Ishikawa (cell line): ENCODE results near the gene UBE2R2.

Experiments
- EGR1 ChIP-seq: IDR thresholded peaks from 2 replicates; pipeline ENCODE4 v1.6.1; 2012
- EP300 ChIP-seq: IDR thresholded peaks from 2 replicates; pipeline ENCODE4 v1.6.1; 2012; ENCODE audit warnings: borderline replicate concordance
- FOXM1 ChIP-seq: IDR thresholded peaks from 2 replicates; pipeline ENCODE4 v1.6.1; 2012; ENCODE audit warnings: low read depth, borderline replicate concordance
- MAX ChIP-seq: IDR thresholded peaks from 2 replicates; pipeline ENCODE4 v1.6.1; 2012
- NFIC ChIP-seq: IDR thresholded peaks from 2 replicates; pipeline ENCODE4 v1.6.1; 2012
- RAD21 ChIP-seq: IDR thresholded peaks from 2 replicates; pipeline ENCODE4 v1.6.1; 2012; ENCODE audit warnings: low read depth
- REST ChIP-seq: IDR thresholded peaks from 2 replicates; pipeline ENCODE4 v1.6.1; 2012; ENCODE audit warnings: low read depth, mild to moderate bottlenecking
- TEAD4 ChIP-seq: IDR thresholded peaks from 2 replicates; pipeline ENCODE4 v1.6.1; 2012

DNA sequence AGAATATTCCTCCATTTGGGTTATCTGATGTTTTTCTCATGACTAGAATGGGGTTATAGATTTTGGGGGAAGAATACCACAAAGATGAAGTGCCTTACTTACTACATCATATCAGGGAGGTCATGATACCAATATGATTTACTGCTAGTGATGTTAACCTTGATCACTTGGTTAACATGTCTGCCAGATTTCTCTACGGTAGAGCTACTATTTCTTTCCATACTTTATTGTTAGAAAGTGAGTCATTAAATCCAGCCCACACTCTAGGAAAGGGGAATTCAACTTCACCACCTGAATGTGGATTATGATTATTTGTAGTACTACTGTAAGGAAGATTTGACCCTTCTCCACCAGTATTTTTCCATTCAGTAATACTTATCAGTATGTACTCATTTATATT is 64.7 kb downstream of the UBE2R2 start:
- TF ChIP-seq NFIC (no peak), FOXM1 (no peak), RAD21 (no peak), REST (no peak), EGR1 (no peak), MAX (no peak), TEAD4 (no peak), EP300 (no peak)
